ENCODE results near the gene PDIA6. TPM values are rescaled to one million over a fixed set of nuclear protein-coding genes. Genes with fewer than 3 reads are reported as not detected.

PDIA6 gene
- total and polyA plus RNA-seq, 4 donors: 159 to 348 (median 246) TPM

- 94% methylated on average over 26 of the region's 26 CpGs for WGBS
- H3K9ac ChIP-seq (ENCODE audit: low read depth in 1 of 2, low read length in 2 of 2): no peak overlapping the region
- DNase-seq (ENCODE audit: low spot score): no peak
- H3K27ac ChIP-seq (ENCODE audit: low read depth in 1 of 2, low read length in 2 of 2): no peak overlapping the region
- no peak overlapping the region for H3K4me3 ChIP-seq (ENCODE audit: low read depth in 1 of 3, low read length in 3 of 3)
- H3K4me1 ChIP-seq (ENCODE audit: control insufficient read depth in 4 of 4, insufficient read depth in 4 of 4, low read length in 3 of 4): no peaks in the 10 kb centered on the region
- no peaks in the 10 kb centered on the region for H3K9me3 ChIP-seq (ENCODE audit: control insufficient read depth in 4 of 4, low read length in 3 of 4)
- H3K27me3 ChIP-seq (ENCODE audit: control insufficient read depth in 4 of 4, insufficient read depth in 4 of 4, low read length in 3 of 4): no peaks in the 10 kb centered on the region
- TF ChIP-seq RAD21 (IDR thresholded peaks at IDR 0.05) (no peak), EGR1 (IDR thresholded peaks at IDR 0.05; ENCODE audit: low read depth in 2 of 2) (no peak), HNF4A (conservative IDR thresholded peaks at IDR 0.05) (no peak), FOXA2 (IDR thresholded peaks at IDR 0.05) (no peak), ATF3 (IDR thresholded peaks at IDR 0.05) (no peak), RXRA (IDR thresholded peaks at IDR 0.05) (no peak), JUND (IDR thresholded peaks at IDR 0.05) (no peak), ZBTB33 (IDR thresholded peaks at IDR 0.05) (no peak), HNF4G (IDR thresholded peaks at IDR 0.05) (no peak), NR2F2 (IDR thresholded peaks at IDR 0.05) (no peak), YY1 (IDR thresholded peaks at IDR 0.05) (no peak), REST (IDR thresholded peaks at IDR 0.05) (no peak), FOXA1 (IDR thresholded peaks at IDR 0.05) (no peak), MAX (IDR thresholded peaks at IDR 0.05) (no peak), GABPA (IDR thresholded peaks at IDR 0.05 in 1 of 2, conservative IDR thresholded peaks at IDR 0.05 in 1 of 2) (no peak), SP1 (IDR thresholded peaks at IDR 0.05) (no peak)
- H3K36me3 ChIP-seq (ENCODE audit: control insufficient read depth in 4 of 4, insufficient read depth in 3 of 4, low read depth in 1 of 4, low read length in 3 of 4): peaks cover 9 to 24% (median 13%) of the 10 kb centered on the region in 4 donors
Measured at GRCh38 chr2:10777111-10777841, 35.3 kb downstream of the PDIA6 start.

GRCh38 chr2:10776231-10776977 is 36.2 kb downstream of the PDIA6 start:
- no peak for DNase-seq (ENCODE audit: low spot score)
- H3K27ac ChIP-seq (ENCODE audit: low read depth in 1 of 2, low read length in 2 of 2): no peak overlapping the region
- 92% methylated on average over 27 of the region's 27 CpGs for WGBS
- peaks cover 3 to 16% (median 9%) of the 10 kb centered on the region in 4 donors for H3K36me3 ChIP-seq (ENCODE audit: control insufficient read depth in 4 of 4, insufficient read depth in 3 of 4, low read depth in 1 of 4, low read length in 3 of 4)
- no peaks in the 10 kb centered on the region for H3K9me3 ChIP-seq (ENCODE audit: control insufficient read depth in 4 of 4, low read length in 3 of 4)
- no peaks in the 10 kb centered on the region for H3K27me3 ChIP-seq (ENCODE audit: control insufficient read depth in 4 of 4, insufficient read depth in 4 of 4, low read length in 3 of 4)
- no peaks in the 10 kb centered on the region for H3K4me1 ChIP-seq (ENCODE audit: control insufficient read depth in 4 of 4, insufficient read depth in 4 of 4, low read length in 3 of 4)
- no peak overlapping the region for H3K9ac ChIP-seq (ENCODE audit: low read depth in 1 of 2, low read length in 2 of 2)
- TF ChIP-seq REST (IDR thresholded peaks at IDR 0.05) (no peak), TAF1 (conservative IDR thresholded peaks at IDR 0.05) (no peak), SP1 (IDR thresholded peaks at IDR 0.05) (no peak), RAD21 (IDR thresholded peaks at IDR 0.05) (no peak), GABPA (IDR thresholded peaks at IDR 0.05 in 1 of 2, conservative IDR thresholded peaks at IDR 0.05 in 1 of 2) (no peak)
- H3K4me3 ChIP-seq (ENCODE audit: low read depth in 1 of 3, low read length in 3 of 3): no peak overlapping the region
